Left cardiac atrium (tissue), 4 donors: ENCODE data around the gene PIK3CA. TPM values are rescaled to one million over a fixed set of nuclear protein-coding genes. Genes with fewer than 3 reads are reported as not detected.
"Not testable (repeated sequence)": the region's sequence is repeated elsewhere in the genome, so short reads cannot be mapped to it uniquely, and the experiment has no call there.

Experiments used
- ATAC-seq, 2 donors: fragments of 200-7000 bp; cut with Tn5 transposase; one replicate each; pipeline ENCODE4 v1.9.1; 2020; ENCODE audit warnings: mild to moderate bottlenecking in 2 of 2, moderate library complexity in 2 of 2
- DNase-seq: peaks from one replicate; pipeline ENCODE4 v3.0.0-alpha.2; 2020
- intact Hi-C, 2 donors: fragments of 100-400 bp; cut with DNase I; formaldehyde crosslinking; loops; one replicate each; pipeline versions ENCODE4 v1.14.1 to v1.15.1; 2022 to 2023
- total RNA-seq, 2 donors: library from RNA; stranded (reverse); fragmentation: NEBNext Ultra II Directional; extraction: Animal tissue kit (Norgen Biotek cat#: 25700); gene quantifications; one replicate each; pipeline ENCODE4 v1.2.1, GENCODE V29; 2021
- donor health status: DM: no; HTN: yes; CAD: no.
- donor health status: DM: no; HTN: yes; CAD: no; lungs with severe emphysema.
- donor health status: DM: yes; HTN: yes; CAD: no.
- donor health status: Dilated cardiomyopathy.

Gene PIK3CA
- total RNA-seq, 2 donors from 2014 or later, result 22.0 to 23.1 TPM

DNA sequence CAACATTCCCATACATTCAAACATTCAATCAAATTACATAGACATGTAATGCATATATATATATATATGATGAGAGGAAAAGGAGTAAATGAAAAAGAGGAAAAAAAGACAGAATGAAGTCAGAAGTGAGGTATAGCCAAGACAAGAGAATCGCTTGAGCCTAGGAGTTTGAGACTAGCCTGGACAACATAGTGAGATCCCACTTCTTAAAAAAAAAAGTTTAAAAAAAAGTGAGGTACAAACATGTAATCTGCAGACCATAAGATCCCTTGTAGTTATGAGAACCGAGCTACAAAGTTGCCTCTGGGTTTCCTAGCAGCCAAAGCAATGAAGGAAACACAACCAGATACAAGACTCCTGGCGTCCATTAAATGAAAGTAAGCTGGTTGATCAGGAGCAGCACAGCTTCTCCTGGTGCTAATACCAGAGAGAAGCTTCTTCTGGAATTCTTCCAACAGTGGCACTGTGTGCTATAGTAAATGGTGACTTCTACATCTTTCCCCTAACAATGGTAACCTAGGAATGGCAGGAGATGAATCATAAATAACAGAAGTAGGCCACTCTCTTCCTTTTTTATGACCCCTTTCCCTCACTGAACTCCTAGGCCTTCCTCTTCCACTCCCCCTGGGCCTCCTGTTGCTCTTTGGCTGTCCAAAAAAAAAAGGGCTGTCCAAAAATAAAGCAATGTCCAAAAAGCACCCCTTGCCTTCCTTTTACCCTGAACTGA, 99.3 kb downstream of the PIK3CA start:
- DNase-seq (no peak), ATAC-seq (no peak)
- intact Hi-C loops, result no loop called here

DNA sequence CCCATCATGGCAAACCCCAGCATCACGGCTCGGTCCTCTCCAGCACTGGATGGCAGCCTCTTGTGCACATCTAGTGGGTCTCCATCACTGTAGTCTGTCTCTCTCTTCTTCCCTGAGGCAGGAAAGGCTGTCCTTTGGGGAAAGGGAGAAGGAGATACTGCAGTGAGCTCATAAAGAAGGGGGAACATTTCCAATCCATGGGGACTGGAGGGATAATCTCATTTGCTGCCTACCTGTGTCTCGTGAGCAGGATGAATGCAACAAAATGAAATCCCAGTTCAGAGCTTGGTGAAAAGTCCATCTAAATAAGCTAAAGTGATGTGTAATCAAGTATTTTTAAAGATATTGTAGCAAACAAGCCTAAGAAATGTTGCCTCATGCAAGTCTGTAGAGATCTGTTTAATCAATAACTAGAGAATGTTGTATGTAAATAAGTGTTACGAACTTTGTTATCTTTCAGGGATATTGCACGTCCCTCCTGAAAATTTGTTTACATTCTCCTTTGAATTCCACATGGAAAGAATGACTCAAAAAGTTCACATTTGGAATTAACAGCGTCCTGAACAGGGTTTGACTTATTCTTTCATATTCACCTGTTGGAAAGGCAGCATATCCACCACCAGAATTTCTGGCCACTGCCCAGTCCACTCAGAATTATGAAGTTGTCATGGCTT, 102.8 kb downstream of the PIK3CA start, which contains the start of gene KCNMB3:
Gene KCNMB3, minus strand, starts transcription at position 312 of the 674 bp plus-strand sequence. Its CDS starts 124 bp downstream, at position 188.
- intact Hi-C loops, result no loop called here
- ATAC-seq (no peak), DNase-seq (no peak)

DNA sequence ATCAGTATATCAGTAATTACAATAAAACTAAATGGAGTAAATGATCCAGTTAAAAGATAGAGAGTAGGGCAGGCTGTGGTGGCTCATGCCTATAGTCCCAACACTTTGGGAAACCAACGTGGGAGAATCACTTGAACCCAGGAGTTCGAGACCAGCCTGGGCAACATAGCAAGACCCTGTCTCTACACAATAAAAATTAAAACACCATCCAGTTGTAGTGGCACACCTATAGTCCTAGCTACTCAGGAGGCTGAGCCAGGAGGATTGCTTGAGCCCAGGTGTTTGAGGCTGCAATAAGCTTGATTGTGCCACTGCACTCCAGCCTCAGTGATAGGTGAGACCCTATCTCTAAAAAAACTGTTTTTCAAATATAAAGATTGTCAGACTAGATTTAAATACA, 108.7 kb downstream of the PIK3CA start:
- DNase-seq (no peak), ATAC-seq (no peak)
- intact Hi-C loops, result no loop called here

DNA sequence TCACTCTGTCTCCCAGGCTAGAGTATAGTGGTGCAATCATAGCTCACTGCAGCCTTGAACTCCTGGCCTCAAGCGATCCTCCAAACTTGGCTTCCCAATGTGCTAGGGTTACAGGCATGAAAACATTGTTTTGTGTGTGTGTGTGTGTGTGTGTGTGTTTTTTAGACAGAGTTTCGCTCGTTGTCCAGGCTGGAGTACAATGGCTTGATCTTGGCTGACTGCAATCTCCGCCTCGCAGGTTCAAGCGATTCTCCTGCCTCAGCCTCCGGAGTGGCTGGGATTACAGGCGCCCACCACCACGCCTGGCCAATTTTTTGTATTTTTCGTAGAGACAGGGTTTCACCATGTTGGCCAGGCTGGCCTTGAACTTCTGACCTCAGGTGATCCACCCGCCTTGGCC, 109.6 kb downstream of the PIK3CA start:
- not testable (repeated sequence) for ATAC-seq

DNA sequence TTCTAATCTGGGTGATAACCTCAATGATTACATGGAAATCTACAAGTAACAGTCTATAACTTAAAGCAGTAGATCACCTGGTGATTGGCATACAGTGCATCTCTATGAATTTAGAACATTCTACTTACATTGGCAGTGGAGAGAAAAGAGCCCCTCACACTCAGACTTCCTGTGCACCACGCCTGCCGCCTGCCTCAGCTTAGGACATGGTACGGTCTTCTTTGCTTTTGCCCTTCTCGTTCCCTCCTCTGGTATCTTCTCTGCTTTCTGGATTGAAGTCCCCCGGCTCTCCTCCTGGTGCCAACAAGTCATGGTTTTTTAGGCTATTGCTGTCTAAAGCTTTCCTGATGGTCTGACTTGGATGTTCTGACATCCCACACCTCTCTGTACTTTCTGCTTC, 110.7 kb downstream of the PIK3CA start:
- ATAC-seq, result no peak
- intact Hi-C loops, result no loop called here
- DNase-seq, result no peak

More for the DNA sequence above, 109.6 kb downstream of the PIK3CA start:
- DNase-seq, intact Hi-C loops: not testable (repeated sequence)

DNA sequence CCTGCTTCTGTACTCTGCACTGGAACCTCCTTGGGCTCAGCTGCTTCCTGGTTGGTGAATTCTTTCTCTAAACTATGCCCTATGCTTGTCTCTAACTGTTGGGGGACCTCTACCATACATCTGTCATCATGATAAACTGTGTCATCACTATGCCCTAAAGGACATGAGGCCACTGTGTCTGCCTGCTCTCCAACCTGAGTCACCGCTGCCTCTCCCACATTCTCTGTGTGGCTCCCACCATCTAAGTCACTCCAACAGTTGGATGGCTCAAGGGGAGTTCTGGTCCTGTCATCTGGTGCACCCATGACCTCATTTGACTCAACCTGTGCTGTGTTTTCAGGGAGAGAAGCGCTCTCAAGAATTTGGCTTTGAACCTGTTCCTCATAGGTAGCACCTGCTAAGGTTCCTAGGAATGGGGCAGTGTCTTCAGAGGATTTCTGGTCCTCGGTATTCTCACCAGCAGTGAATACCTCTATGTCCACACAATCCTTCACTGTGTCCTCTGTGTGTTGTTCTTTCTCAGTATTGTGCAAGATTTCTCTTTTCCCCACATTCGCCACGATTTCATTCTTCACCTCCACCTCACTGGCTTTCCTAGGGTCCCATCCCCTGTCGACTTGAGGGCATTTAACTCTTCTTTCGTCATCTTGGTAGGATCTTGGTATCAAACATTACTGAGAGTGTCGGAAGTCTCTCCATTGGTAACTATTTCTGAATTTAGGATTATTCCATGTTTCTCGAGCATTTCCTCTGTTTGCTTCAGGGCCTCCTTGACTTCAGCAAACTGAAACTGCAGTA, 112.0 kb downstream of the PIK3CA start:
- intact Hi-C loops, result loop anchor here in 1 of 2 donors (5.0 kb wide), 1 partner anchor 113 kb away; the partner anchor contains the start of gene PIK3CA
- DNase-seq, ATAC-seq: not testable (repeated sequence)

DNA sequence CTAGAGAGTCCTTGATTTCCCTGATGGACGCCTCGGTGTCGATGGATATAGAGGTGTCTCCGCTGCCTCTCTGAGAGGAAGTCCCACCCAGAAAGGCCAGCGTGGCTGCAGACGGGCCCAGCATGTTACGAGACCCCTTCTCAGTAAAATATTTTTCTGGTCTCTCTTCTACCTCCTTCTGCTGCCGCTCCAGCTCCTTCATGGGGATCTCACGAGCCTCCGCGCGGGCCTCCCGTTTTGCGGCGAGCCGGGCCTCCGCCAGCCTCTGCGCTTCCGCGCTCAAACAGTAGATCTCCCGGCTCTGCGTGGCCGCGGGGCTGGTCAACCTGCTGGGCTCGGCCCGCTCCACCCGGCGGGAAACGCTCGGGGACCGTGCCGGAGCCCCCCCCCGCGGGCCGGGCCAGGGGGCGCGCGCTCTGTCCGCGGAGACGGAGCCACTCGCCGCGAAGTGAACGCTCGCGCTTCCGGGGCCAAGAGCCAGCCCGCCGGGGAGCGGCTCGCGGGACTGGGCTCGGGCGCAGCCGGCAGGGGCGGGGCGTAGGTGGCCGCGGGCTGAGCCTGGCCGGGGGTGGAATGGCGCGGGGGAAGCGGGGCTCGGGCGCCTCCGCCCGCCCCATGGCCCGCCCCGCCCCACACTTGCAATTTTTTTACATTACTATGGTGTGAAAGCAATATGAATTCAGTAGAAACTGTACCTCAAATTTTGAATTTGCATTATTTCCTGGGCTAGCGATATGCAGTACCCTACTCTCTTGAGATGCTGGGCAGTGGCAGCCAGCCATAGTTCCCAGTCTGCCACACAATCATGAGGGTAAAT, 113.0 kb downstream of the PIK3CA start:
- peak; percentile 99 to 100 for ATAC-seq

DNA sequence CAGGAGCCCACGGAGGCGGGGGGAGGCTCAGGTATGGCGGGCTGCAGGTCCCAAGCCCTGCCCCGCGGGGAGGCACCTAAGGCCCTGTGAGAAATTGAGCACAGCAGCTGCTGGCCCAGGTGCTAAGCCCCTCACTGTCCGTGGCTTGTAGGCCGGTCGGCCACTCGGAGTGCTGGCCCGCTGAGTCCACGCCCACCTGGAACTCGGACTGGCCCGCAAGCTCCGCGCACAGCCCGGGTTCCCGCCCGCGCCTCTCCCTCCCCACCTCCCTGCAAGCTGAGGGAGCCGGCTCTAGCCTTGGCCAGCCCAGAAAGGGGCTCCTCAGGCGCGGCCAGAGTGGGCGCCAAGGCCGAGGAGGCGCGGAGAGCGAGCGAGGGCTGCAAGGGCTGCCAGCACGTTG, 115.0 kb downstream of the PIK3CA start:
- ATAC-seq (no peak), DNase-seq (no peak)
- intact Hi-C loops, result loop anchor here in 1 of 2 donors (5.0 kb wide), 1 partner anchor 116 kb away; the partner anchor contains the start of gene PIK3CA

More for the DNA sequence above, 113.0 kb downstream of the PIK3CA start:
- DNase-seq, result peak; percentile 87
- intact Hi-C loops, result loop anchor here in 1 of 2 donors (5.0 kb wide), 1 partner anchor 114 kb away; the partner anchor contains the start of gene PIK3CA

DNA sequence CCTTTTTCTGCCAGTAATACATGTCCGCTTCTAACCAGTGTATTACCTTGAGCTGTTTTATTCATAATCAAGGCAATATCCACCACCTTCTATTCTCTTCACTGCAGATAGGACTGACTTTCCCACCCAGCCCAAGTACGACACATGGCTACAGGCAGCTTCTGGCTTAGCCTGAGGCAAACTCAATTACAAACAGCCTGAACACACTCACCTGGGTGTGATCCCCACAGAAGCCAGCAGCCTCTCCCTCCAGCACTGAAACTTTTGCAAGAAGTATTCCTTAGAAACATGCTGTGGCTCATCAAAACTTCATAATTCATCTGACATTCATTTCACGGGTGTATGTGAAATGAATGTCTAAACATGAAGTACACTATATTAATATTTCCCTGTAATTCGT, 116.3 kb downstream of the PIK3CA start:
- DNase-seq (no peak), ATAC-seq (no peak)
- intact Hi-C loops, result loop anchor here in 1 of 2 donors (5.0 kb wide), 1 partner anchor 117 kb away; the partner anchor contains the start of gene PIK3CA

DNA sequence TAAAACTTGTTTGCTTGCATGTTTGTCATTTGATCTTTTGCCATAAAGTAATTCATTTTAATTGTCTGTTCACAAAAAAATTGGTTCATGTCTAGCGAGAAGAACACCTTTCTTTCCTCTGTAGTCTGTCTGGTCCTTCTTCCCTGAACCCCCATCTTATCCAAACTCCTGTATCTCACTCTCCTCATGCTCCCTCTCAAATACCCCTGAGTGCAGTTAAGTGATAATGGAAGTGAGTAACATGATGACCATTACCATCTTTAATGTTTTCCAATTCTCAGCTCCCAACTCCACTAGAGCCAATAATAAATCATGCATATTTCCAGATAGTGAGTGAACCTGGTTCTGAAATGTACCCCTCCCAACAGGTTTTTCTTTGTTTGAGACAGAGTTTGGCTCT, 116.9 kb downstream of the PIK3CA start:
- ATAC-seq (no peak), DNase-seq (no peak)
- intact Hi-C loops, result no loop called here

DNA sequence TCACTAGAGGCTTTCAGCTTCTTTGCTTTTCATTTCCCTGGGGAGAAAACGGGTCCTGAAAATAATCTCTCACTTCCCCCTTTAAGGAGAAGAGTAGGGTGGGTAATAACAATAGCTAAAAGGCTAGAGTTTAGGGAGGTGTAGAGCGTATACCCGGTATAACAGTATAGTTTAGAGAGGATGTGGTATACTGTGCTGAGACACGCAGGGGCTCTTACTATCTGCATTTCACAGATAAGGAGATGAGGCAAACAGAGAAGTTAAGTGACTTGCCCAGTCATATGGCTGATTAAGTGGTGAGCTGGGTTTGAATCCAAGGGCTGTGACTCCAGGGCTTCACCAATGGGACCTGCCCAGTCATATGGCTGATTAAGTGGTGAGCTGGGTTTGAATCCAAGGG, 117.7 kb downstream of the PIK3CA start:
- ATAC-seq (no peak), DNase-seq (no peak)
- intact Hi-C loops, result no loop called here

DNA sequence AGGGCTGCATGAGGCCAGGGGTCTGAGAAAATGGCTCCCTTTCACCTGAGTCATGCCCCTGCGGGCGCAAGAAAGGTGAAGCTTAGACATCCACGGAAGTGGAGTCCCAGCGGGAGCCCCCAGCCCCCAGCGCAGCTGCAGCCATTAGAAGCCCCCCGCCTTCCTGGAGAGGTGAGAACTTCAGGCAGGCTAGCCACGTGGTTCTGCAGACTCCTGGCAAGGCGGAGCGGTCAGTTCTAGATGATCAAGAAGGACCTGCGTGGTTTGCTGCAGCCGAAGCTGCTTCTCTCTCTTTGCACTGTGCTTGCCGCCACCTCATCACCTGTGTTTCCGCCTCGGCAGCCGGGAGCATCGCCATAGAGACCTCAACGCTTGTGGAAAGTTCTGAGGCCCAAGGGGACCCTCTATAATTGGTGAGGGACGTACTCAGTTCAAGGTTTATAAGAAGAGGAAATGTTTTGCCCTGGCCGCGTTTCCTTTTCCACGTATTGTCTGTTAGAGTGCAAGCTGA, 118.6 kb downstream of the PIK3CA start:
- ATAC-seq, result peak in 1 of 2 donors; percentile 50
- no peak for DNase-seq
- intact Hi-C loops, result no loop called here

DNA sequence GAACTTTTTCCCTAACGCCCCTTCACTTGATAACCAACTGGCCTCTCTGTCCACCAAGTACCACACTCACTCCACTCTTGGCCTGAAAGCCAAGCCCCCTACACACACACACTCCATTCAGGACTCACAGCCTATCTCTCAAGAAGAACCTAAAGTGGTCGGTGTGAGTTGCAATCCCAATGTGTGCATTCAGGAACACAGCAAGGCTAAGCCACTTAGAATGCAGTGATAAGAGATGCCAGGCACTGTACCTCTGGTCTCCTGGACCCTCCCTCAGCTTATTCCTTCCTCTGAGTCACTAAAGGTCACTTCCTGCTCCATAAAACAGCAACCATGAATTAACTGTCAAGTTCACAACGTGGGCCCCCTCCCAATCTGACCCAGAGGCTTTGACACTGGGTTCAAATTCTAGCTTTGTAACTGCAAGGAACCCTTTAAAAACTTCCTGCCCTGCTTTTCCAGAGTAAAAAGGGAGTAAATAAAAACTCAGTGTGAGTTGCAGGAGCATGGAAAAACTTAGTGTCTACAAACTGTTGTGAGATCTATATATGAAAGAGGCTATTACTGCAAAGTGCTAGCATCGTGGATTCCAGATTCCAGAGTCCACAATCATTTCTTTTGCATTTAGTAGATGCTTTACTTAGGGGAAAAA, 120.4 kb downstream of the PIK3CA start:
- intact Hi-C loops, result no loop called here
- ATAC-seq, result no peak

DNA sequence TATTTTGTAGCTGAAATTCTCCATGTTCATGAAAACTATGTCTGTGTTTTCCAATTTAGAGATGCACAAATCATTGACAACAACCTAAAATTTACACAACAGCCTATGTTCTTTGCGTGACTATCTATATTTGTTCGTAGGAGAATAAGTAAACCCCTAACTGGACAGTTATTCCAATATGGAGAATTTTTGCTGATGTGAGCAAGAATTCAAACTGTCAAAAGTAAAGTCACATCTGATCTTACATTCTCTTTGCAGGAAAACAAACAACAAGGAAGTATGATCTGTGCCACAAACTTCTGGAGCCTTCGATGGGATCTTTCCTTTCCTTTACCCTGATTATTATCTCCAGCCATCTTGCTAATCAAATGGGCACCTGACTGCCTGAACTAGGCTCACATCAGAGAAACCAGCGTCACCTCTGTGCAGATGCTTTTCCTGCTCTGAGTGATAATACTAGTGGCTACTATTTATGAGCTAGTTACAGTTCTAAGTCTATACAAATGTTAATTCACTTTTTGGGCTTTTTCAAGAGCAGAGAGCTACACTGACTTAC, 121.1 kb downstream of the PIK3CA start:
- ATAC-seq (no peak), DNase-seq (no peak)
- intact Hi-C loops, result no loop called here

More for the DNA sequence above, 120.4 kb downstream of the PIK3CA start:
- DNase-seq, result no peak

DNA sequence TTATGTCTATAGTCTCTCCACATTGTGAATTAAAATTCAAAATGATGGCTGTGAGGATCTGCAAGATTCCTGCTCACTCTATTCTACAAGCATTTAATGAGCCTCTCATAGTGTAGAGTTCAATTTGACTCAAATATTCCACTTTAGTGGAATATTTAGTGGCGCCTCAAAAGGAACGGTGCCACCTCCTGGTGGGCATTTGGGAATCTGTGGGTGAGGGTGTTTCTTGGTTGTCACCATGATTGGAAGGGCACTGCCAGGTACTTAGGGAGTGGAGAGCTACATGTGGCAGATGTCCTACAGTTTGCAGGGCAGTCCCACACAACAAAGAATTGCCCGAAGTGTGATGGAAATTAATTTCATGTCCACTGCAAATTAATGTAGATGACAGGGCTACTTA, 124.2 kb downstream of the PIK3CA start:
- ATAC-seq (no peak), DNase-seq (no peak)
- intact Hi-C loops, result no loop called here

DNA sequence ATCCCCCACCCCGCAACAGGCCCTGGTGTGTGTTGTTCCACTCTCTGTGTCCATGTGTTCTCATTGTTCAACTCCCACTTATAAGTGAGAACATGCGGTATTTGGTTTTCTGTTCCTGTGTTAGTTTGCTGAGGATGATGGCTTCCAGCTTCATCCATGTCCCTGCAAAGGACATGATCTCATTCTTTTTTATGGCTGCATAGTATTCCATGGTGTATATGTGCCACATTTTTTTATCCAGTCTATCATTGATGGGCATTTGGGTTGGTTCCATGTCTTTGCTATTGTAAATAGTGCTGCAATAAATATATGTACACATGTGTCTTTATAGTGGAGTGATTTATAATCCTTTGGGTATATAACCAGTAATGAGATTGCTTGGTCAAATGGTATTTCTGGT, 126.3 kb downstream of the PIK3CA start:
- DNase-seq, intact Hi-C loops, ATAC-seq: not testable (repeated sequence)

DNA sequence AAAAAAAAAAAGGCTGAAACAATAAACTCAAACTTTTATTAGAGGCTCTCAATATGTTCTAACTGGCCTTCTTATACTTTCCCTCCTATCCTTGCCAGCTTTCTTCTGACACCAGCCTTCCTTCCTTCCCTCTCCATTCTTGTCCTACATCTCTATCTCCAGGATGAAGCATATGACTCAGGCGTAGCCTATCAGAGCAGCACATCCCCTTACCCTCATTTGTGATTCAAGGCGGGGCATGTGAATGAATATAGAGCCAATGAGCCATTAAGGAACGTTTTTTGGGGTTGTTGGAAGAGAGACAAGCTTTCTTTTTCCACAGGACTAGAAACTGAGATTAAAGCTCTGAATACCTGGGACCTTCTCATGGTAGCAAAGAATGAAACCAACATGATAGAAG, 127.8 kb downstream of the PIK3CA start:
- DNase-seq, result no peak
- no peak for ATAC-seq
- intact Hi-C loops, result no loop called here

DNA sequence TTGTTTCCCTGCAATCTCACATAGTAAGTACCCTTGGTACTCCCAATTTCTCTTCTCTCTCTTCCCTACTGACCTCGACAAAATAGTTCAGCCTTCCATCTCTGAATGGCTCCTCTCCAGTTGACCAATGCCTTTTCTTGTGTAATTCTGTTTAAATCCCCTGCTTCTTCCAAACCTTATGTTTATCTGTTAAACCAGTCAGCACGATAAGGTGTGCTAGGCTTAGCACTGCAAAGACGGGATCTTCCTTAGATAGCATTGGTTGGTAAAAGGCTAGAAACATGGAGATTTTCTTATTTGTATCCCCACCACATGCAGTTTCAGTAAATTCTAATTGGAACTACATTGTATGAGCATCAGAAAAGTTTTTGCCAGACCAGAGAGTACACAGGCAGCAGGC, 128.6 kb downstream of the PIK3CA start:
- ATAC-seq, result no peak
- intact Hi-C loops, result no loop called here
- no peak for DNase-seq
